HEK293T (cell line): Measurements from ENCODE around the gene REX1BD.

Experiments used
- CTCF ChIA-PET: fragments of 350-600 bp; formaldehyde crosslinking; extraction: SDS; loops from one replicate; lab custom pipeline; 2021; ENCODE audit warnings: antibody characterized with exemption, inconsistent platforms; lab: Yijun Ruan, JAX
- POLR2A ChIA-PET: fragments of 350-600 bp; formaldehyde crosslinking; extraction: SDS; loops from one replicate; lab custom pipeline; 2020; ENCODE audit warnings: antibody characterized with exemption, inconsistent platforms; lab: Yijun Ruan, JAX
- DNase-seq: peaks from one replicate; pipeline ENCODE4 v3.0.0; 2012; ENCODE audit warnings: mixed read lengths; ENCODE audit errors: extremely low spot score
- ARNT ChIP-seq: fragments of 450-650 bp; IDR thresholded peaks from 2 replicates; pipeline ENCODE4 v1.6.1; 2017; ENCODE audit warnings: mild to moderate bottlenecking
- BHLHE40 ChIP-seq: fragments of 450-650 bp; IDR thresholded peaks from 2 replicates; pipeline ENCODE4 v1.6.1; 2016; ENCODE audit warnings: mild to moderate bottlenecking, moderate library complexity, borderline replicate concordance
- CTBP1 ChIP-seq: fragments of 450-650 bp; IDR thresholded peaks from 2 replicates; pipeline ENCODE4 v1.6.1; 2016; ENCODE audit warnings: borderline replicate concordance
- ELF4 ChIP-seq: fragments of 450-650 bp; IDR thresholded peaks from 2 replicates; pipeline ENCODE4 v1.6.1; 2017; ENCODE audit warnings: antibody characterized with exemption
- FOXA1 ChIP-seq: fragments of 450-650 bp; IDR thresholded peaks from 2 replicates; pipeline ENCODE4 v1.6.1; 2016; ENCODE audit warnings: mild to moderate bottlenecking
- FOXK2 ChIP-seq: fragments of 450-650 bp; IDR thresholded peaks from 2 replicates; pipeline ENCODE4 v1.6.1; 2016; ENCODE audit warnings: mild to moderate bottlenecking
- FOXM1 ChIP-seq: fragments of 450-650 bp; IDR thresholded peaks from 2 replicates; pipeline ENCODE4 v1.6.1; 2017; ENCODE audit warnings: mild to moderate bottlenecking, borderline replicate concordance
- HDGF ChIP-seq: fragments of 450-650 bp; IDR thresholded peaks from 2 replicates; pipeline ENCODE4 v1.6.1; 2017; ENCODE audit warnings: antibody characterized with exemption, borderline replicate concordance
- L3MBTL2 ChIP-seq: fragments of 450-650 bp; conservative IDR thresholded peaks from 2 replicates; pipeline ENCODE4 v1.6.1; 2016; ENCODE audit warnings: mild to moderate bottlenecking
- LEF1 ChIP-seq: fragments of 450-650 bp; IDR thresholded peaks from 2 replicates; pipeline ENCODE4 v1.6.1; 2017; ENCODE audit warnings: mild to moderate bottlenecking, borderline replicate concordance
- NFRKB ChIP-seq: fragments of 450-650 bp; IDR thresholded peaks from 2 replicates; pipeline ENCODE4 v1.6.1; 2016; ENCODE audit warnings: mild to moderate bottlenecking, moderate library complexity
- SP1 ChIP-seq: fragments of 450-650 bp; IDR thresholded peaks from 2 replicates; pipeline ENCODE4 v1.6.1; 2017
- SUZ12 ChIP-seq: fragments of 450-650 bp; IDR thresholded peaks from 2 replicates; pipeline ENCODE4 v1.6.1; 2016; ENCODE audit warnings: mild to moderate bottlenecking
- TARDBP ChIP-seq: fragments of 450-650 bp; IDR thresholded peaks from 2 replicates; pipeline ENCODE4 v1.6.1; 2016
- ZNF384 ChIP-seq: fragments of 450-650 bp; IDR thresholded peaks from 2 replicates; pipeline ENCODE4 v1.6.1; 2016
- TF ChIP-seq, protein P1 (sequence below): fragments of 450-650 bp; IDR thresholded peaks from 2 replicates; pipeline ENCODE4 v1.6.1; 2016

REX1BD gene

DNA sequence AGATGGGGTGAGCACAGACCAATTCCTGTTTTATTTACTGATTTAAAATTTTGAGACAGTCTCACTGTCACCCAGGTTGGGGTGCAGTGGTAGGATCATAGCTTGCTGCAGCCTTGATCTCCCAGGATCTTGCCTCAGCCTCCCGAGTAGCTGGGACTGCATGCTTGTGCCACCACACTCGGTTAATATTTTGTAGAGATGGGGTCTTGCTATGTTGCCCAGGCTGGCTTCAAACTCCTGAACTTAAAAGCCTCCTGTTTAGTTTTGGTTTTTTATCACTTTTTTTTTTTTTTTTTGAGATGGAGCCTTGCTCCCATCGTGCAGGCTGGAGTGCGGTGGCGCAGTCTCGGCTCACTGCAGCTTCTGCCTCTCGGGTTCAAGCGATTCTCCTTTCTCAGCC, 12.2 kb upstream of the REX1BD start:
- POLR2A ChIA-PET = interaction anchor here (2.1 kb wide), 1 partner anchor 12 kb away, joined by 11 read pairs; the partner anchor contains the start of gene REX1BD
- no peak for DNase-seq
- no peak for TF ChIP-seq NFRKB
- TF ChIP-seq ARNT = no peak
- no peak for TF ChIP-seq BHLHE40
- TF ChIP-seq TARDBP = no peak
- TF ChIP-seq, protein P1, sequence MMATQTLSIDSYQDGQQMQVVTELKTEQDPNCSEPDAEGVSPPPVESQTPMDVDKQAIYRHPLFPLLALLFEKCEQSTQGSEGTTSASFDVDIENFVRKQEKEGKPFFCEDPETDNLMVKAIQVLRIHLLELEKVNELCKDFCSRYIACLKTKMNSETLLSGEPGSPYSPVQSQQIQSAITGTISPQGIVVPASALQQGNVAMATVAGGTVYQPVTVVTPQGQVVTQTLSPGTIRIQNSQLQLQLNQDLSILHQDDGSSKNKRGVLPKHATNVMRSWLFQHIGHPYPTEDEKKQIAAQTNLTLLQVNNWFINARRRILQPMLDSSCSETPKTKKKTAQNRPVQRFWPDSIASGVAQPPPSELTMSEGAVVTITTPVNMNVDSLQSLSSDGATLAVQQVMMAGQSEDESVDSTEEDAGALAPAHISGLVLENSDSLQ = no peak
- TF ChIP-seq ZNF384 = no peak
- TF ChIP-seq LEF1 = no peak
- no peak for TF ChIP-seq L3MBTL2
- TF ChIP-seq CTBP1 = no peak
- no peak for TF ChIP-seq HDGF
- no peak for TF ChIP-seq SP1
- no peak for TF ChIP-seq FOXA1
- TF ChIP-seq FOXM1 = no peak
- TF ChIP-seq FOXK2 = no peak
- no peak for TF ChIP-seq SUZ12
- CTCF ChIA-PET = no interaction called here

DNA sequence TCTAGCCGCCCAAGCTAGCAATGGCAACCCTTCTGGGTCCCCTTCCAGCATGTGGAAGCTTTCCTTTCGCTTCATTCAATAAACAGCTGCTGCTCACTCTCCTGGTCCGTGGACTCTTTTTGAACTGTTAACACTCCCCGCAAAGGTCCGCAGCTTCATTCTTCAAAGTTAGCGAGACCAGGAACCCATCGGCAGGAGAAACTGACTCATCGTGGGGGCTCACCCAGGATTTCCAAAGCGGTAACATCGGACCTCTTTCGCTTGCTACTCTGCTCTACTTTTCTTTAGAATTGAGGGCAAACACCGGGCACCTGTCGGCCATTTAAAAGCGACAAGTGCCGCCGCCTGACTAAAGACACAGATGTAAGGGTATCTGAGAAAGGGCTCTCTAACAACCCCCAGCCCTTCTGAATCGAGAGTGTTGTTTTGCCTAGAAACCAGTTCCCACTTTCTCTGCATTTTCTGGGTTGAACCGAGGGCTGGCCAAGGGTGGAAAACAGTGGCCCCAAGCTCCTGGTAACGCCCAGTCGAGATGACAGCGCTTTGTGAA, 11.2 kb upstream of the REX1BD start:
- no peak for DNase-seq
- ChIA-PET CTCF (no interaction called here), POLR2A (interaction anchor here (2.1 kb wide), 1 partner anchor 11 kb away, joined by 11 read pairs; the partner anchor contains the start of gene REX1BD)
- TF ChIP-seq TARDBP = no peak
- no peak for TF ChIP-seq BHLHE40
- TF ChIP-seq LEF1 = no peak
- TF ChIP-seq FOXA1 = no peak
- no peak for TF ChIP-seq SP1
- no peak for TF ChIP-seq HDGF
- TF ChIP-seq FOXK2 = no peak
- TF ChIP-seq ZNF384 = no peak
- TF ChIP-seq SUZ12 = no peak

DNA sequence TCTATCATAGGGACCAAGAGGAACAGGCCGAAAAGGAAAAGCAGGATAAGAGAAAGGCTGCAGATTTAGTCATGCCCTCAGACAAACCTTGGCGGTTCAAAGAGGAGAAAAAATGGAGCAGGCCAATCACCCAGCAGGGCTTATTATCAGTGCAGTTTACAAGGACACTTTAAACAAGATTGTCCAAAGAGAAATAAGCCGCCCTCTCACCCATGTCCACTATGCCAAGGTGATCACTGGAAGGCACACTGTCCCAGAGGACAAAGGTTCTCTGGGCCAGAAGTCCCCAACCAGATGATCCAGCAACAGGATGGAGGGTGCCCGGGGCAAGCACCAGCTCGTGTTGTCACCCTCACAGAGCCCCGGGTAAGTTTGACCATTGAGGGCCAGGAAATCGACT, 8.3 kb upstream of the REX1BD start:
- no peak for DNase-seq
- TF ChIP-seq CTBP1 = no peak
- no peak for TF ChIP-seq FOXK2
- TF ChIP-seq FOXA1 = no peak
- no peak for TF ChIP-seq LEF1
- TF ChIP-seq ELF4 = no peak
- no peak for TF ChIP-seq L3MBTL2
- no peak for TF ChIP-seq TARDBP
- no peak for TF ChIP-seq SUZ12
- TF ChIP-seq ZNF384 = no peak
- TF ChIP-seq, protein P1 = no peak
- TF ChIP-seq SP1 = no peak
- no peak for TF ChIP-seq ARNT
- TF ChIP-seq FOXM1 = no peak
- no peak for TF ChIP-seq BHLHE40
- TF ChIP-seq HDGF = no peak
- TF ChIP-seq NFRKB = no peak
- CTCF ChIA-PET = interaction anchor here (1.3 kb wide), 1 partner anchor 9 kb away, joined by 7 read pairs; the partner anchor contains the start of gene REX1BD
- POLR2A ChIA-PET = interaction anchor here (0.9 to 2.3 kb wide), 3 partner anchors 9 to 102 kb away, joined by 3 to 14 read pairs (median 4); partner anchors contain the start of gene UBA52

DNA sequence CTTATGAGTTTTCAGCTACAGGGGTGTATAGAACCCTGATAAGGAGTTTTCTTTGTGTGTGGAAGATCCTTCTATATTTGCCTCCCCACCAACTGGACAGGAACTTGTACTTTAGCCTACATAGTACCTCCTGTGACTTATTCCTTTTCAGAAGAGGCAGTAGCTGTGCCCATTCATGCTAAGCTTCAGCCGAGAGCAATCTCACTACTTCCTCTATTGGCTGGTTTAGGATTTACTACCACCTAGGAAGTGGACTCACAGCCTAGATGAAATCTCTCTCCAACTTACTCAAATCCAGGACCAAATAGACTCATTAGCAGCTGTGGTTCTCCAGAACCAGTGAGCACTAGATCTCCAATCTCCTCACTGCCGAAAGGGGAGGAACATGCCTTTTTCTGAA, 2.3 kb upstream of the REX1BD start:
- ChIA-PET CTCF (interaction anchor here (0.5 to 0.6 kb wide), 2 partner anchors 116 to 165 kb away, joined by 3 read pairs; no protein-coding TSS in a partner anchor), POLR2A (interaction anchor here (1.6 kb wide), 1 partner anchor 14 kb away, joined by 4 read pairs; no protein-coding TSS in a partner anchor)
- TF ChIP-seq NFRKB (no peak), ELF4 (no peak), CTBP1 (no peak), SUZ12 (no peak), ARNT (no peak), FOXM1 (no peak), ZNF384 (no peak), FOXA1 (no peak), FOXK2 (no peak), BHLHE40 (no peak), SP1 (no peak), HDGF (no peak), TARDBP (no peak), LEF1 (no peak)
- no peak for DNase-seq

DNA sequence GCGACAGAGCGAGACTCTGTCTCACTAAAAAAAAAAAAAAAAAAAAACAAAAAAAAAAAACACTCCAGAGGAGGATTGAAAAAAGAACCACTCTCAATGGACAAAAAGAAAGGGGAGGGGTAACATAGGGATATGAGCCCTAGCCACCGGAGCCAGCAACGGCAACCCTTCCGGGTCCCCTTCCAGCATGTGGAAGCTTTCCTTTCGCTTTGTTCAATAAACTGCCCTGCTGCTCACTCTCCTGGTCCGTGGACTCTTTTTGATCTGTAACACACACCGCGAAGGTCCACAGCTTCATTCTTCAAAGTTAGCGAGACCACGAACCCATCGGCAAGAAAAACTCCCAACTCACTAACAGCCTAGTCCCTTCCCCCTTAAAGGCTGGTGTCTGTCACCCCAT, 1.0 kb upstream of the REX1BD start:
- ChIA-PET CTCF (interaction anchor here (0.9 to 3.6 kb wide), 5 partner anchors 15 to 259 kb away, joined by 4 to 16 read pairs (median 5); partner anchors contain the start of gene UBA52), POLR2A (interaction anchor here (0.9 to 5.0 kb wide), 7 partner anchors 9 to 103 kb away, joined by 3 to 43 read pairs (median 7); partner anchors contain the start of genes KXD1 and UBA52)
- TF ChIP-seq FOXA1 (no peak), TARDBP (no peak), SUZ12 (no peak), FOXK2 (no peak), CTBP1 (no peak), BHLHE40 (no peak), FOXM1 (no peak), ZNF384 (no peak), LEF1 (no peak), ARNT (no peak), NFRKB (no peak), L3MBTL2 (no peak), HDGF (no peak), ELF4 (no peak), SP1 (no peak)
- TF ChIP-seq, protein P1 = no peak
- DNase-seq = no peak
